CD8-positive, alpha-beta memory T cell (primary cell): ENCODE data around the gene IQSEC3. TPM values are rescaled to one million over a fixed set of nuclear protein-coding genes. Genes with fewer than 3 reads are reported as not detected.

Experiments
- CTCF ChIA-PET: fragments of 350-600 bp; sonication (Branson Sonifier 250); formaldehyde crosslinking; loops from one replicate; lab custom pipeline; 2021; ENCODE audit warnings: antibody characterized with exemption; lab: Charles Lee
- POLR2A ChIA-PET: fragments of 350-600 bp; sonication (Branson Sonifier 250); formaldehyde crosslinking; loops from one replicate; lab custom pipeline; 2021; ENCODE audit warnings: antibody characterized with exemption; lab: Charles Lee
- DNase-seq, 5 donors: peaks; one replicate each; pipeline versions ENCODE4 v3.0.0 to v3.0.0-alpha.2; 2020 to 2022; ENCODE audit warnings: mixed read lengths in 1 of 5
- H3K27ac ChIP-seq: one replicate; pipeline ENCODE4 v1.7.0; 2013; ENCODE audit warnings: low read depth, mild to moderate bottlenecking, low read length, moderate library complexity
- H3K27me3 ChIP-seq: 2 replicates; pipeline ENCODE4 v1.7.0; 2013; ENCODE audit warnings: low read length, mild to moderate bottlenecking; ENCODE audit not compliant: insufficient read depth, poor library complexity, severe bottlenecking
- H3K36me3 ChIP-seq: 2 replicates; pipeline ENCODE4 v1.7.0; 2013; ENCODE audit warnings: mild to moderate bottlenecking, low read length, moderate library complexity; ENCODE audit not compliant: insufficient read depth
- H3K4me1 ChIP-seq: 2 replicates; pipeline ENCODE4 v1.7.0; 2013; ENCODE audit warnings: mild to moderate bottlenecking, low read length, moderate library complexity; ENCODE audit not compliant: insufficient read depth
- H3K4me3 ChIP-seq: 2 replicates; pipeline ENCODE4 v1.7.0; 2013; ENCODE audit warnings: mild to moderate bottlenecking, low read length
- H3K9me3 ChIP-seq: 2 replicates; pipeline ENCODE4 v1.7.0; 2013; ENCODE audit warnings: mild to moderate bottlenecking, low read length
- H3K27ac Mint-ChIP-seq, 8 donors: one replicate each; pipeline ENCODE4 v1.8.0; 2020 to 2021; ENCODE audit warnings: mixed read lengths in 8 of 8, mild to moderate bottlenecking in 6 of 8, inconsistent platforms in 3 of 8, moderate library complexity in 3 of 8
- H3K27me3 Mint-ChIP-seq, 2 donors: one replicate each; pipeline ENCODE4 v1.8.0; 2020 to 2021; ENCODE audit warnings: mixed read lengths in 2 of 2, mild to moderate bottlenecking in 1 of 2, moderate library complexity in 1 of 2
- H3K36me3 Mint-ChIP-seq, 3 donors: one replicate each; pipeline ENCODE4 v1.8.0; 2020 to 2021; ENCODE audit warnings: mixed read lengths in 3 of 3, inconsistent platforms in 1 of 3, mild to moderate bottlenecking in 1 of 3
- H3K4me1 Mint-ChIP-seq, 3 donors: one replicate each; pipeline ENCODE4 v1.8.0; 2020 to 2021; ENCODE audit warnings: mixed read lengths in 3 of 3, inconsistent platforms in 1 of 3, mild to moderate bottlenecking in 1 of 3
- H3K4me3 Mint-ChIP-seq, 7 donors: one replicate each; pipeline ENCODE4 v1.8.0; 2020 to 2021; ENCODE audit warnings: mixed read lengths in 7 of 7, mild to moderate bottlenecking in 6 of 7, moderate library complexity in 4 of 7, inconsistent platforms in 2 of 7
- H3K9me3 Mint-ChIP-seq, 5 donors: one replicate each; pipeline ENCODE4 v1.8.0; 2020 to 2022; ENCODE audit warnings: mixed read lengths in 5 of 5, mild to moderate bottlenecking in 3 of 5, moderate library complexity in 2 of 5, inconsistent platforms in 1 of 5
- polyA plus RNA-seq: library from polyadenylated mRNA; unstranded; fragments of 300-500 nt; fragmentation: Illumina TruSeq; gene quantifications from one replicate; pipeline ENCODE4 v1.2.3, GENCODE V29; 2021
- total RNA-seq, 2 experiments: library from RNA; stranded (reverse); gene quantifications; one replicate each; pipeline ENCODE4 v1.2.3, GENCODE V29; 2021

Gene IQSEC3
- total and polyA plus RNA-seq, 3 experiments from 2014 or later, result 0.53 to 0.88 TPM; not detected in 1

- Histone ChIP-seq H3K4me3 (no peak overlapping the region), H3K27me3 (no peaks in the 10 kb centered on the region), H3K36me3 (no peaks in the 10 kb centered on the region), H3K4me1 (peaks cover 10% of the 10 kb centered on the region), H3K9me3 (no peaks in the 10 kb centered on the region), H3K27ac (no peak overlapping the region)
- DNase-seq, result peak in 1 of 5 donors; percentile 57
- Mint-ChIP-seq H3K9me3 (no peaks in the 10 kb centered on the region), H3K4me1 (peaks cover 2 to 8% (median 8%) of the 10 kb centered on the region in 3 donors), H3K4me3 (peak overlapping the region in 1 of 7 donors; percentile 44), H3K27me3 (peaks cover 18 to 36% of the 10 kb centered on the region in 2 donors), H3K27ac (no peak overlapping the region), H3K36me3 (no peaks in the 10 kb centered on the region)
- POLR2A ChIA-PET, result no interaction called here
- CTCF ChIA-PET, result no interaction called here
These were observed 38.0 kb downstream of the IQSEC3 start for GRCh38 chr12:104551-105081.

GRCh38 chr12:105696-106095 lies 39.1 kb downstream of the IQSEC3 start:
- H3K27ac Mint-ChIP-seq, result no peak overlapping the region

GRCh38 chr12:106118-106591 lies 39.6 kb downstream of the IQSEC3 start:
- no peak overlapping the region for H3K27ac ChIP-seq
- H3K27me3 ChIP-seq, result no peaks in the 10 kb centered on the region
- Mint-ChIP-seq H3K4me1 (peaks cover 2 to 14% (median 11%) of the 10 kb centered on the region in 3 donors), H3K36me3 (no peaks in the 10 kb centered on the region), H3K4me3 (no peak overlapping the region), H3K9me3 (no peaks in the 10 kb centered on the region), H3K27me3 (peaks cover 16 to 33% of the 10 kb centered on the region in 2 donors), H3K27ac (no peak overlapping the region)
- no peaks in the 10 kb centered on the region for H3K9me3 ChIP-seq
- peaks cover 16% of the 10 kb centered on the region for H3K4me1 ChIP-seq
- POLR2A ChIA-PET, result interaction anchor here (0.8 kb wide), 1 partner anchor 1769 kb away, joined by 3 read pairs; no protein-coding TSS in a partner anchor
- CTCF ChIA-PET, result no interaction called here
- H3K4me3 ChIP-seq, result no peak overlapping the region
- DNase-seq, result no peak
- no peaks in the 10 kb centered on the region for H3K36me3 ChIP-seq

More at GRCh38 chr12:105696-106095, 39.1 kb downstream of the IQSEC3 start:
- ChIA-PET POLR2A (interaction anchor here (0.8 kb wide), 1 partner anchor 1770 kb away, joined by 3 read pairs; no protein-coding TSS in a partner anchor), CTCF (no interaction called here)
- Histone ChIP-seq H3K4me1 (peaks cover 16% of the 10 kb centered on the region), H3K4me3 (no peak overlapping the region), H3K27me3 (no peaks in the 10 kb centered on the region), H3K36me3 (no peaks in the 10 kb centered on the region), H3K27ac (no peak overlapping the region), H3K9me3 (no peaks in the 10 kb centered on the region)
- Mint-ChIP-seq H3K4me1 (peaks cover 2 to 14% (median 11%) of the 10 kb centered on the region in 3 donors), H3K9me3 (no peaks in the 10 kb centered on the region), H3K4me3 (no peak overlapping the region), H3K27me3 (peaks cover 17 to 34% of the 10 kb centered on the region in 2 donors), H3K36me3 (no peaks in the 10 kb centered on the region)
- DNase-seq, result no peak

GRCh38 chr12:108594-108993 lies 42.0 kb downstream of the IQSEC3 start:
- H3K36me3 ChIP-seq, result no peaks in the 10 kb centered on the region
- peaks cover 25 to 39% of the 10 kb centered on the region in 2 donors for H3K27me3 Mint-ChIP-seq
- H3K27me3 ChIP-seq, result no peaks in the 10 kb centered on the region
- no peak overlapping the region for H3K27ac ChIP-seq
- DNase-seq, result no peak
- peaks cover 2 to 14% (median 11%) of the 10 kb centered on the region in 3 donors for H3K4me1 Mint-ChIP-seq
- no peaks in the 10 kb centered on the region for H3K36me3 Mint-ChIP-seq
- no peak overlapping the region for H3K4me3 Mint-ChIP-seq
- ChIA-PET POLR2A (no interaction called here), CTCF (no interaction called here)
- H3K4me3 ChIP-seq, result no peak overlapping the region
- H3K4me1 ChIP-seq, result peaks cover 16% of the 10 kb centered on the region
- no peak overlapping the region for H3K27ac Mint-ChIP-seq
- H3K9me3 ChIP-seq, result no peaks in the 10 kb centered on the region
- no peaks in the 10 kb centered on the region for H3K9me3 Mint-ChIP-seq

GRCh38 chr12:109446-109845 lies 42.9 kb downstream of the IQSEC3 start:
- H3K27me3 Mint-ChIP-seq, result peaks cover 28 to 46% of the 10 kb centered on the region in 2 donors
- no peaks in the 10 kb centered on the region for H3K9me3 Mint-ChIP-seq
- ChIA-PET POLR2A (no interaction called here), CTCF (no interaction called here)
- Histone ChIP-seq H3K27ac (no peak overlapping the region), H3K4me3 (no peak overlapping the region), H3K4me1 (peaks cover 9% of the 10 kb centered on the region), H3K27me3 (no peaks in the 10 kb centered on the region), H3K36me3 (no peaks in the 10 kb centered on the region), H3K9me3 (no peaks in the 10 kb centered on the region)
- H3K27ac Mint-ChIP-seq, result no peak overlapping the region
- no peak overlapping the region for H3K4me3 Mint-ChIP-seq
- peaks cover 0 to 7% (median 6%) of the 10 kb centered on the region in 3 donors for H3K4me1 Mint-ChIP-seq
- DNase-seq, result no peak
- H3K36me3 Mint-ChIP-seq, result no peaks in the 10 kb centered on the region

DNA sequence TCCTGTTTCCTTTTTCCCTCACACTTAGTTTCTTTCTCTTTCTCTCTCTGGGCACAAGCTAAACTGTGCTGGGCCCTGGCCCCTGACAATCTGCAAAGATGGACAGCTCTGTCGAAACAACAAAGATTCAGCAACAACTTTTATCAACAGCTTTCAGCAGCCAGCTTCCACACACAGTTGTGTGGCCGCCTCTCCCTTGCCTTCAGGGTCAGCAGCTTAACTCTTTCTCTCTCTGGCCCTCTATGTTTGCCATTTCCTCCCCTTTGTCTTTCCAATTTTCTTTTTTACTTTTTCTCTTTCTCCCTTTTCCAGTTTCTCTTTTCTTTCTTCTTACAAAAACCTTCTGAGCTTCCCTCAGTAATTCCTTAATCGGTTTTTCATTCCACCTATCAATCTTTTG lies 43.3 kb downstream of the IQSEC3 start:
- CTCF ChIA-PET, result no interaction called here
- Histone ChIP-seq H3K4me3 (no peak overlapping the region), H3K27me3 (no peaks in the 10 kb centered on the region), H3K36me3 (no peaks in the 10 kb centered on the region), H3K27ac (no peak overlapping the region), H3K4me1 (peaks cover 8% of the 10 kb centered on the region), H3K9me3 (no peaks in the 10 kb centered on the region)
- no peak for DNase-seq
- Mint-ChIP-seq H3K4me1 (peaks cover 0 to 7% (median 6%) of the 10 kb centered on the region in 3 donors), H3K9me3 (no peaks in the 10 kb centered on the region), H3K4me3 (no peak overlapping the region), H3K27me3 (peaks cover 32 to 48% of the 10 kb centered on the region in 2 donors), H3K27ac (no peak overlapping the region), H3K36me3 (no peaks in the 10 kb centered on the region)
- POLR2A ChIA-PET, result no interaction called here

DNA sequence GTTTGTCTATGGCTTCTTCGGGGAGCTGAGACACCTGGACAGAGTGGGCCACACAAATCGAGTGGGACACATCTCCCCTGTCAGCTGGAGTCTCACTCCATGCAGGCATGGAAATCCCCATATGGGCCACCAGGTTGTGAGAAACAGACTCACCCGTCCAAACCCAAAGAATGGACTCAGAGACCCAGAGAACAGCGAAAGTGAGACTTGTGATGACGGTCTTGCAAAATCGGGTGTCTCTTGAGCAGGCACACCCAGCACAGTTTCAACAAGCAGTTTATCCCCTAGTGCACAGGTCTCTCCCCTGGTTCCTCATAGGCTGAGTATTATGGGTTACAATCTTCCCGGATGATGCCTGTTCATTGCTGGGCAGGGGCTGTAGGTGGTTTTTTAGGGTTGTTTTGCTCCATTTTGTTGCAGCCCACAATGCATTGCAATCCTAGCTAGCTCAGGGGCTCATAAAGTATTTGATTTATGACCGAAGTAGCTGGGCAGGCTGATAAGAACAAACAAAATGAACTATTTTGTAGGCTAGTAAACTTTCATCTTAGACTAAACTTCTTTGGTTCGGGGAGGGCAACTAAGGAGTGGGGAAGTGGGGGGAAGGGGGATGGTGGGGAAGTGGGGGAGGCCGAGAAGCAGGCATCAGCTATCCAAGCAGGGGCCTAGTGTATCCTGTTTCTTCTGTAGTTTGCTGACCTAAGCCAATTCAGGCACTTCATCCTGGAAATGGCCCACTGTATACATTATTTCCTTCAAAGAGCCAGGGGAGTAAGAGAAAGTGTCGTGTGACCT lies 45.3 kb downstream of the IQSEC3 start:
- DNase-seq, result no peak
- Histone ChIP-seq H3K4me1 (peaks cover 8% of the 10 kb centered on the region), H3K27me3 (no peaks in the 10 kb centered on the region), H3K9me3 (no peaks in the 10 kb centered on the region), H3K36me3 (no peaks in the 10 kb centered on the region), H3K4me3 (no peak overlapping the region), H3K27ac (no peak overlapping the region)
- ChIA-PET CTCF (no interaction called here), POLR2A (no interaction called here)
- no peak overlapping the region for H3K27ac Mint-ChIP-seq
- no peaks in the 10 kb centered on the region for H3K9me3 Mint-ChIP-seq
- peaks cover 36 to 54% of the 10 kb centered on the region in 2 donors for H3K27me3 Mint-ChIP-seq
- H3K4me1 Mint-ChIP-seq, result peaks cover 0 to 7% (median 6%) of the 10 kb centered on the region in 3 donors
- H3K36me3 Mint-ChIP-seq, result no peaks in the 10 kb centered on the region
- no peak overlapping the region for H3K4me3 Mint-ChIP-seq

- Mint-ChIP-seq H3K4me3 (no peak overlapping the region), H3K27me3 (peaks cover 40 to 56% of the 10 kb centered on the region in 2 donors), H3K27ac (no peak overlapping the region), H3K4me1 (peaks cover 0 to 7% (median 6%) of the 10 kb centered on the region in 3 donors), H3K36me3 (no peaks in the 10 kb centered on the region), H3K9me3 (no peaks in the 10 kb centered on the region)
- no peaks in the 10 kb centered on the region for H3K36me3 ChIP-seq
- no peak overlapping the region for H3K27ac ChIP-seq
- POLR2A ChIA-PET, result no interaction called here
- DNase-seq, result no peak
- no peaks in the 10 kb centered on the region for H3K9me3 ChIP-seq
- no peak overlapping the region for H3K4me3 ChIP-seq
- peaks cover 8% of the 10 kb centered on the region for H3K4me1 ChIP-seq
- CTCF ChIA-PET, result no interaction called here
- H3K27me3 ChIP-seq, result no peaks in the 10 kb centered on the region
These were observed 46.8 kb downstream of the IQSEC3 start for GRCh38 chr12:113347-113746.
